DOHH2 (cell line): ENCODE results near the gene FBXO31.

Experiments
- CTCF ChIP-seq: fragments of 200-600 bp; sonication (generic); IDR thresholded peaks from one replicate; pipeline ENCODE4 v1.5.1; 2014; ENCODE audit warnings: antibody characterized with exemption, mild to moderate bottlenecking, low read depth, low read length; ENCODE audit not compliant: poor library complexity, severe bottlenecking
- EZH2phosphoT487 ChIP-seq: fragments of 200-600 bp; sonication (generic); IDR thresholded peaks from 2 replicates; pipeline ENCODE4 v1.6.1; 2017; ENCODE audit warnings: borderline replicate concordance, mild to moderate bottlenecking, antibody characterized with exemption, low read length, moderate library complexity, mixed read lengths

GRCh38 chr16:87333581-87334331 lies 49.8 kb downstream of the FBXO31 start:
- no peak for TF ChIP-seq CTCF
- TF ChIP-seq EZH2phosphoT487 = no peak
